Measurements from ENCODE around the gene EIF4G3. TPM values are rescaled to one million over a fixed set of nuclear protein-coding genes. Genes with fewer than 3 reads are reported as not detected.

The EIF4G3 gene
- total RNA-seq, 1 experiment from 2014 or later, result 72.0 TPM

- H3K27ac Mint-ChIP-seq, result peak overlapping the region in 2 of 3 experiments; percentile 37 to 42; a peak in 4 of 7 replicates
These were observed 86.2 kb downstream of the EIF4G3 start for GRCh38 chr1:21090463-21090862.

More at GRCh38 chr1:21090463-21090862, 86.2 kb downstream of the EIF4G3 start:
- Histone ChIP-seq H2BK5ac (ENCODE audit: insufficient read length, low read length) (no peak overlapping the region), H3K9ac (ENCODE audit: extremely low read depth, insufficient read length, low read length) (no peak overlapping the region), H3K9me3 (ENCODE audit: control insufficient read depth, low read depth, low read length) (no peaks in the 10 kb centered on the region), H3K23ac (ENCODE audit: insufficient read length, low read depth, low read length) (no peak overlapping the region), H3T11ph (ENCODE audit: low read length) (no peak overlapping the region), H3K14ac (ENCODE audit: insufficient read depth, low read length) (no peak overlapping the region), H3K27ac (ENCODE audit: insufficient read length, low read depth, low read length) (no peak overlapping the region), H3K79me2 (ENCODE audit: insufficient read depth, low read length) (no peaks in the 10 kb centered on the region; the same call in 1 of the 2 replicates), H2BK12ac (ENCODE audit: insufficient read length, low read depth, low read length) (no peak overlapping the region), H3K27me3 (ENCODE audit: insufficient read depth, low read length) (no peaks in the 10 kb centered on the region), H4K91ac (ENCODE audit: insufficient read length, low read depth, low read length) (no peak overlapping the region), H2BK15ac (ENCODE audit: low read depth, low read length) (no peak overlapping the region), H2BK20ac (ENCODE audit: low read depth, low read length, poor library complexity, severe bottlenecking) (no peak overlapping the region), H3K79me1 (ENCODE audit: insufficient read depth, low read depth, low read length, poor library complexity, severe bottlenecking) (peaks cover 8% of the 10 kb centered on the region), H2BK120ac (ENCODE audit: low read depth, low read length, poor library complexity, severe bottlenecking) (no peak overlapping the region), H3K23me2 (ENCODE audit: insufficient read length, low read depth, low read length, poor library complexity, severe bottlenecking) (no peaks in the 10 kb centered on the region), H4K20me1 (ENCODE audit: control insufficient read depth, insufficient read depth, insufficient read length) (no peaks in the 10 kb centered on the region), H4K8ac (replicated peaks; ENCODE audit: insufficient read length, low read depth, low read length) (no peak overlapping the region), H3K18ac (ENCODE audit: insufficient read length, low read depth, low read length) (no peak overlapping the region), H3K4me2 (ENCODE audit: insufficient read depth, insufficient read length, low read length) (no peak overlapping the region), H2AK5ac (ENCODE audit: insufficient read length, low read length) (no peak overlapping the region), H3K56ac (ENCODE audit: insufficient read length, low read depth, low read length) (no peak overlapping the region), H3K4me1 (ENCODE audit: insufficient read depth, low read length) (no peaks in the 10 kb centered on the region), H3K4ac (ENCODE audit: low read depth, low read length) (no peak overlapping the region), H4K5ac (ENCODE audit: insufficient read length, low read depth, low read length) (no peak overlapping the region), H2AFZ (ENCODE audit: low read length) (no peak overlapping the region)
- Mint-ChIP-seq H3K4me3 (no peak overlapping the region), H3K36me3 (ENCODE audit: insufficient read depth in 1 of 3, low read depth in 3 of 3) (peaks cover 19 to 38% (median 37%) of the 10 kb centered on the region in 3 experiments), H3K4me1 (peaks cover 5 to 11% of the 10 kb centered on the region in 2 experiments; a peak in 3 of 4 replicates), H3K27me3 (ENCODE audit: low read depth) (no peaks in the 10 kb centered on the region), H3K9me3 (peaks cover 7 to 14% of the 10 kb centered on the region in 2 experiments; a peak in 3 of 5 replicates)
- TF ChIP-seq, protein P1, sequence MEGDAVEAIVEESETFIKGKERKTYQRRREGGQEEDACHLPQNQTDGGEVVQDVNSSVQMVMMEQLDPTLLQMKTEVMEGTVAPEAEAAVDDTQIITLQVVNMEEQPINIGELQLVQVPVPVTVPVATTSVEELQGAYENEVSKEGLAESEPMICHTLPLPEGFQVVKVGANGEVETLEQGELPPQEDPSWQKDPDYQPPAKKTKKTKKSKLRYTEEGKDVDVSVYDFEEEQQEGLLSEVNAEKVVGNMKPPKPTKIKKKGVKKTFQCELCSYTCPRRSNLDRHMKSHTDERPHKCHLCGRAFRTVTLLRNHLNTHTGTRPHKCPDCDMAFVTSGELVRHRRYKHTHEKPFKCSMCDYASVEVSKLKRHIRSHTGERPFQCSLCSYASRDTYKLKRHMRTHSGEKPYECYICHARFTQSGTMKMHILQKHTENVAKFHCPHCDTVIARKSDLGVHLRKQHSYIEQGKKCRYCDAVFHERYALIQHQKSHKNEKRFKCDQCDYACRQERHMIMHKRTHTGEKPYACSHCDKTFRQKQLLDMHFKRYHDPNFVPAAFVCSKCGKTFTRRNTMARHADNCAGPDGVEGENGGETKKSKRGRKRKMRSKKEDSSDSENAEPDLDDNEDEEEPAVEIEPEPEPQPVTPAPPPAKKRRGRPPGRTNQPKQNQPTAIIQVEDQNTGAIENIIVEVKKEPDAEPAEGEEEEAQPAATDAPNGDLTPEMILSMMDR (conservative IDR thresholded peaks at IDR 0.05), result no peak
- WGBS (ENCODE audit: extremely low coverage, insufficient read length, low lambda C conversion rate), result no CpG with 5 or more reads among the region's 1 CpG
- no peak for DNase-seq
